BLaER1 treated with 17β-estradiol and CSF1 and Interleukin-3, amounts not matched to agents 10 nM and 100 nM (cell line): Measurements from ENCODE around the gene KLK8.

Experiments used
- H3K27ac ChIP-seq, 11 experiments: shearing (Covaris generic); formaldehyde crosslinking; 2 replicates each; pipeline ENCODE4 v1.8.1; 2022
- H3K27me3 ChIP-seq, 11 experiments: shearing (Covaris generic); formaldehyde crosslinking; 2 replicates each; pipeline ENCODE4 v1.8.1; 2022
- H3K36me3 ChIP-seq, 11 experiments: shearing (Covaris generic); formaldehyde crosslinking; 2 replicates each; pipeline ENCODE4 v1.8.1; 2022
- H3K4me1 ChIP-seq, 10 experiments: shearing (Covaris generic); formaldehyde crosslinking; 2 replicates each; pipeline ENCODE4 v1.8.1; 2022
- H3K4me2 ChIP-seq, 11 experiments: shearing (Covaris generic); formaldehyde crosslinking; 2 replicates each; pipeline ENCODE4 v1.8.1; 2022
- H3K4me3 ChIP-seq, 10 experiments: shearing (Covaris generic); formaldehyde crosslinking; 2 replicates each; pipeline ENCODE4 v1.8.1; 2022
- H3K9ac ChIP-seq, 11 experiments: shearing (Covaris generic); formaldehyde crosslinking; 2 replicates each; pipeline ENCODE4 v1.8.1; 2022
- H3K9me3 ChIP-seq, 11 experiments: shearing (Covaris generic); formaldehyde crosslinking; replicated peaks in 1 of 11; 2 replicates each; pipeline ENCODE4 v1.8.1; 2022
- H4K20me1 ChIP-seq, 11 experiments: shearing (Covaris generic); formaldehyde crosslinking; 2 replicates each; pipeline ENCODE4 v1.8.1; 2022
- Cebpa-rat ChIP-seq, 11 experiments: shearing (Covaris generic); IDR thresholded peaks; 2 replicates each; pipeline ENCODE4 v1.8.1; 2022

The KLK8 gene

GRCh38 chr19:50968716-50969412 is 32.5 kb downstream of the KLK8 start:
- 0 out of 22 replicates have a peak overlapping the region, but pooled peaks of 1 of the 11 experiments have one; percentile 15 for H3K9ac ChIP-seq
- H3K27me3 ChIP-seq = no peaks in the 10 kb centered on the region
- H3K4me3 ChIP-seq = no peak overlapping the region
- H3K9me3 ChIP-seq = peaks cover 0 to 1% (median 0%) of the 10 kb centered on the region in 11 experiments; a peak in 1 of 22 replicates
- TF ChIP-seq Cebpa-rat (IDR thresholded peaks at IDR 0.05) = no peak
- no peaks in the 10 kb centered on the region for H3K36me3 ChIP-seq
- peak overlapping the region in 10 of 11 experiments; percentile 5 to 61 (median 33); a peak in 17 of 22 replicates for H3K4me2 ChIP-seq
- H3K27ac ChIP-seq = no peak overlapping the region
- no peaks in the 10 kb centered on the region for H4K20me1 ChIP-seq
- H3K4me1 ChIP-seq = peaks cover 10 to 22% (median 18%) of the 10 kb centered on the region in 10 experiments

- H3K9ac ChIP-seq = no peak overlapping the region
- H3K4me3 ChIP-seq = no peak overlapping the region
- no peak overlapping the region for H3K27ac ChIP-seq
- H3K9me3 ChIP-seq = peaks cover 0 to 8% (median under 1%) of the 10 kb centered on the region in 11 experiments; a peak in 3 of 22 replicates
- no peaks in the 10 kb centered on the region for H4K20me1 ChIP-seq
- H3K4me2 ChIP-seq = peak overlapping the region; percentile 29 to 66 (median 53); a peak in 20 of 22 replicates
- H3K27me3 ChIP-seq = no peaks in the 10 kb centered on the region
- no peak for TF ChIP-seq Cebpa-rat (IDR thresholded peaks at IDR 0.05)
- H3K4me1 ChIP-seq = peaks cover 10 to 22% (median 18%) of the 10 kb centered on the region in 10 experiments
- no peaks in the 10 kb centered on the region for H3K36me3 ChIP-seq
Observed at GRCh38 chr19:50967929-50968715, 33.3 kb downstream of the KLK8 start.

DNA sequence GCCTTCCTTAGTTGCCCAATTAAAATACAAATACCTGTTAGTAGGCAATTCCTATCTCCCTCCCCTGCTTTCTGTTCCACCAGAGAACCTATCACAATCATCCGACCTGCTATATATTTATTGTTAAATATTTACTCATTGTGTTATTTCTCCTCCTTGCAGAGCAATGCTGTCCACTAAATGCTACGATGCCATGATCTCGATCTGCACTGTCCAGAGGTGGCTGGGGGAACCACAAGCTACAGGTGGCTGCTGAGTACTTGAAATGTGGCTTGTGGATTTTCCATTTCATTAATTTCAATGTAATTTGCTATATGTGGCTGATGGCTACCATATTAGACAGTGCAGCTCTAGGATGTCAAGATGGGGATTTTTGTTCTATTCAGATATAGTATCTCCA is 37.1 kb downstream of the KLK8 start:
- H3K9me3 ChIP-seq = peaks cover 0 to 20% (median 12%) of the 10 kb centered on the region in 11 experiments; a peak in 10 of 22 replicates
- H3K4me2 ChIP-seq = no peak overlapping the region
- no peak overlapping the region for H3K27ac ChIP-seq
- H3K4me1 ChIP-seq = peaks cover 9 to 15% (median 14%) of the 10 kb centered on the region in 10 experiments
- H3K9ac ChIP-seq = no peak overlapping the region
- no peak for TF ChIP-seq Cebpa-rat (IDR thresholded peaks at IDR 0.05)
- H4K20me1 ChIP-seq = no peaks in the 10 kb centered on the region
- no peaks in the 10 kb centered on the region for H3K36me3 ChIP-seq
- no peak overlapping the region for H3K4me3 ChIP-seq
- H3K27me3 ChIP-seq = no peaks in the 10 kb centered on the region

DNA sequence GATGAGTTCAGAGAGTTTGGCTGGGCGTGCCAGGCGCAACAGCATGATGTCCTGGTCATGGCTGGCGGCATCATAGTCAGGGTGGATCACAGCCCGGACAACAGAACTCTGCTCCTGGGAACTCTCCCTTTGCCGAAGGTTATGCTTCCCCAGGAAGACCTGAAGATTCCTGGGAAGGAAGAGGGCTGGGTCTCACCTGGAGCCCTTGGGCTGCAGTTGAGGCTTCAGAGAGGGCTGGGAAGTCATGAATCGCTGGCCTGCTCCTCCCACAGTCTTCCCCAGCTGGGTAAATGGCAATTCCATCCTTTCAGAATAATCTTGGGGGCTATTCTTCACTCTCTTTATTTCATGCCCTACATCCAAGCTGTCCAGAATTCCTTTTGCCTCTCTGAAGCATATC is 38.0 kb downstream of the KLK8 start:
- TF ChIP-seq Cebpa-rat (IDR thresholded peaks at IDR 0.05) = no peak
- Histone ChIP-seq H3K9ac (no peak overlapping the region), H3K27ac (no peak overlapping the region), H3K4me1 (peaks cover 0 to 6% (median 5%) of the 10 kb centered on the region in 10 experiments; a peak in 16 of 20 replicates), H3K4me2 (no peak overlapping the region), H3K9me3 (peaks cover 0 to 20% (median 12%) of the 10 kb centered on the region in 11 experiments; a peak in 10 of 22 replicates), H3K4me3 (no peak overlapping the region), H4K20me1 (no peaks in the 10 kb centered on the region), H3K36me3 (no peaks in the 10 kb centered on the region), H3K27me3 (no peaks in the 10 kb centered on the region)

GRCh38 chr19:50962245-50962644 is 39.2 kb downstream of the KLK8 start:
- no peaks in the 10 kb centered on the region for H3K4me1 ChIP-seq
- no peak for TF ChIP-seq Cebpa-rat (IDR thresholded peaks at IDR 0.05)
- no peak overlapping the region for H3K9ac ChIP-seq

DNA sequence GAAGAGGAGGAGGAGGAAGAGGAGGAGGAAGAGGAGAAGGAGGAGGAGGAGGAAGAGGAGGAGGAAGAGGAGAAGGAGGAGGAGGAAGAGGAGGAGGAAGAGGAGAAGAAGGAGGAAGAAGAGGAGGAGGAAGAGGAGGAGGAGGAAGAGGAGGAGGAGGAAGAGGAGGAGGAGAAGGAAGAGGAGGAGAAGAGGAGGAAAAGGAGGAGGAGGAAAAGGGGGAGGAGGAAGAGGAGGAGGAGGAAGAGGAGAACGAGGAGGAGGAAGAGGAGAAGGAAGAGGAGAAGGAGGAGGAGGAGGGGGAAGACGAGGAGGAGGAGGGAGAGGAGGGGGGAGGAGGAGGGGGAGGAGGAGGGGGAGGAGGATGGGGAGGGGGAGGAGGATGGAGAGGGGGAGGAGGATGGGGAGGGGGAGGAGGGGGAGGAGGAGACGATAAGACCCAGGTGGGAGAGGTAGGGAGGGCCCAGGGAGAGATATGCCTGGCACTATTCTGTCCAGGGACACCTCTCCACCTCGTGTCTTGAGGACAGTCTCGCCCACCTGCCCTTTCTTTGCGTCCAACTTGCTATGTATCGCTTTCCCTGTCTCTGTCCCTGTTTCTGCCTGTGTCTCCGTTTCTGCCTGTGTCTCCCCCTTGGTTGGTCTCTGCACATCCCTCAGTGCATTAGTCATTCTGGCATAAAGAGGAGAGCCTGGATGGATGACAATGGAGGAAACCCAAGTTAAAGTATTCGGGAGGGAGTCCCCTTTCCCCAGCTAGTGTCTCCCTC is 41.5 kb downstream of the KLK8 start:
- H3K4me2 ChIP-seq = no peak overlapping the region
- H3K9ac ChIP-seq = no peak overlapping the region
- no peak overlapping the region for H3K27ac ChIP-seq
- no peaks in the 10 kb centered on the region for H4K20me1 ChIP-seq
- no peaks in the 10 kb centered on the region for H3K36me3 ChIP-seq
- no peaks in the 10 kb centered on the region for H3K4me1 ChIP-seq
- H3K9me3 ChIP-seq = peaks cover 0 to 20% (median 12%) of the 10 kb centered on the region in 11 experiments; a peak in 10 of 22 replicates
- no peak for TF ChIP-seq Cebpa-rat (IDR thresholded peaks at IDR 0.05)
- H3K4me3 ChIP-seq = no peak overlapping the region
- H3K27me3 ChIP-seq = no peaks in the 10 kb centered on the region

More at GRCh38 chr19:50962245-50962644, 39.2 kb downstream of the KLK8 start:
- Histone ChIP-seq H3K4me2 (no peak overlapping the region), H3K4me3 (no peak overlapping the region), H3K27me3 (no peaks in the 10 kb centered on the region), H3K27ac (no peak overlapping the region), H4K20me1 (no peaks in the 10 kb centered on the region), H3K36me3 (no peaks in the 10 kb centered on the region), H3K9me3 (peaks cover 0 to 20% (median 12%) of the 10 kb centered on the region in 11 experiments; a peak in 10 of 22 replicates)

DNA sequence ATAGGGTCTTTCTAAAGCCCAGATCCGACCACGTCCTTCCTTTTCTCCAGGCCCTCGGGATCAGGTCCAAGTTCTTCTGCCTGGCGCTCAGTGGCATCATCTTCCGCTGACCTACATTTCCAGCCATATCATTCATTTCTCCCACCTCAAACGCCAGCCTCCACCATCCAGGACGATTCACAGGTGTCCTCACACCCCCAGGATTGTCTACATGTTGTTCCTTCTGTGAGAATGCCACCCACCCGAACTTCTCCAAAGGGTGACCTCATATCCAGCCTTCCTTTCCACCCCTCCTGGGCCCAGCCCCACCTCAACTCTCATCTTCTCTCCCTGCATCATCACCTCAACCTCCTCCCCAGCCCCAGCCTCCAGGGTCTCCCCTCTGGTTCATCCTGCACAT is 43.8 kb downstream of the KLK8 start:
- Histone ChIP-seq H3K4me1 (no peaks in the 10 kb centered on the region), H3K4me3 (no peak overlapping the region), H3K9me3 (peaks cover 0 to 10% (median 6%) of the 10 kb centered on the region in 11 experiments; a peak in 10 of 22 replicates), H4K20me1 (no peaks in the 10 kb centered on the region; a peak in 1 of 22 replicates), H3K9ac (no peak overlapping the region), H3K36me3 (no peaks in the 10 kb centered on the region), H3K27me3 (no peaks in the 10 kb centered on the region), H3K4me2 (no peak overlapping the region), H3K27ac (no peak overlapping the region)
- TF ChIP-seq Cebpa-rat (IDR thresholded peaks at IDR 0.05) = no peak

- H4K20me1 ChIP-seq = no peaks in the 10 kb centered on the region; a peak in 1 of 22 replicates
- no peaks in the 10 kb centered on the region for H3K9me3 ChIP-seq
- H3K4me3 ChIP-seq = no peak within 1 kb of the TSS
- H3K4me2 ChIP-seq = no peak within 1 kb of the TSS
- H3K4me1 ChIP-seq = no peaks in the 10 kb centered on the region
- no peaks in the 10 kb centered on the region for H3K36me3 ChIP-seq
- no peak for TF ChIP-seq Cebpa-rat (IDR thresholded peaks at IDR 0.05)
- no peak within 1 kb of the TSS for H3K9ac ChIP-seq
- no peaks in the 10 kb centered on the region for H3K27me3 ChIP-seq
- H3K27ac ChIP-seq = no peak within 1 kb of the TSS
Observed at GRCh38 chr19:50952910-50953309, 48.5 kb downstream of the KLK8 start, which contains the start of gene KLK5. Gene KLK5 (minus strand): TSS chr19:50953038. CDS start chr19:50952657, 381 bp downstream.

DNA sequence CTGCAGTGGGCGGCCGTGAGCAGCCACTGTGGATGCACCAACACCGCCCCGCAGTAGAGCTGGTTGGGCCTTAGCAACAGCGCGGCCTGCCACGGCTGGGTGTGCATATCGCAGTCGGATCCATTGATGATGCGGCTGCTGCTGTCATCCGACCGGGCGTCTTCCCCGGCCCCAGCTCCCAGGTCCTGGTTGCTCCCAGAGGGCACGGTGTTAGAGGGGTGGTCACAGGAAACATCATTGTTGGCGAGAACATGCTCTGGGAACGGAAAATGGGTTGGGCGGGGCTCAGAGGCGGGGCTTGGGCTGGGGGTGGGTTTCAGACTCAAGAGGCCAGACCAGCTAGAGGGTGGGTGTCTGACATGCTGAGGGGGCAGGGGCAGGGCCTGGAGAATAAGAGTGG is 51.5 kb downstream of the KLK8 start:
- TF ChIP-seq Cebpa-rat (IDR thresholded peaks at IDR 0.05) = no peak
- Histone ChIP-seq H3K4me1 (no peaks in the 10 kb centered on the region), H3K4me2 (no peak overlapping the region), H3K4me3 (no peak overlapping the region), H3K36me3 (no peaks in the 10 kb centered on the region), H3K9me3 (no peaks in the 10 kb centered on the region), H3K27ac (no peak overlapping the region), H3K27me3 (no peaks in the 10 kb centered on the region), H3K9ac (no peak overlapping the region), H4K20me1 (no peaks in the 10 kb centered on the region; a peak in 1 of 22 replicates)
